Stomach (tissue), 19 donors: ENCODE measurements around the gene TBL3. TPM values are rescaled to one million over a fixed set of nuclear protein-coding genes. Genes with fewer than 3 reads are reported as not detected.
A peak's percentile ranks its signal among the peaks of the same experiment; 100 is the strongest.

Source experiments
- DNase-seq, 2 donors: peaks; one replicate each; pipeline versions ENCODE4 v3.0.0 to v3.0.0-alpha.2; 2013 to 2019
- H3K27ac ChIP-seq, 5 donors: fragments of 200-600 bp in 4 of 5; sonication (generic) in 4 of 5; one replicate each; pipeline ENCODE4 v1.5.1; 2013 to 2019; ENCODE audit warnings: mild to moderate bottlenecking in 1 of 5, moderate library complexity in 1 of 5
- H3K27me3 ChIP-seq, 3 donors: fragments of 200-600 bp; sonication (generic); one replicate each; pipeline ENCODE4 v1.5.1; 2017 to 2019; ENCODE audit warnings: mixed run types in 1 of 3
- H3K36me3 ChIP-seq, 4 donors: fragments of 200-600 bp; sonication (generic); 1 replicate in 3 of 4; 2 replicates in 1 of 4; pipeline ENCODE4 v1.5.1; 2016 to 2019
- H3K4me1 ChIP-seq, 4 donors: fragments of 200-600 bp; sonication (generic); one replicate each; pipeline ENCODE4 v1.5.1; 2016 to 2019
- H3K4me3 ChIP-seq, 4 donors: fragments of 200-600 bp; sonication (generic) in 3 of 4; one replicate each; pipeline ENCODE4 v1.5.1; 2016 to 2019; ENCODE audit warnings: mild to moderate bottlenecking in 1 of 4
- H3K9me3 ChIP-seq, 4 donors: fragments of 200-600 bp; sonication (generic); one replicate each; pipeline ENCODE4 v1.5.1; 2016 to 2019
- CTCF ChIP-seq, 7 experiments: fragments of 450-650 bp in 4 of 7; fragments of 200-600 bp in 3 of 7; sonication (generic) in 3 of 7; IDR thresholded peaks; one replicate each; pipeline ENCODE4 v1.5.1; 2016 to 2019; ENCODE audit warnings: antibody characterized with exemption in 7 of 7, control low read depth in 2 of 7, mild to moderate bottlenecking in 1 of 7
- EP300 ChIP-seq: sonication (generic); formaldehyde crosslinking; IDR thresholded peaks from one replicate; pipeline ENCODE4 v1.6.1; 2017; ENCODE audit warnings: antibody characterized with exemption
- POLR2A ChIP-seq, 4 donors: fragments of 450-650 bp; IDR thresholded peaks; one replicate each; pipeline ENCODE4 v1.6.1; 2016; ENCODE audit warnings: antibody characterized with exemption in 4 of 4, control low read depth in 2 of 4, mild to moderate bottlenecking in 1 of 4, moderate library complexity in 1 of 4
- POLR2AphosphoS5 ChIP-seq, 3 donors: sonication (generic); formaldehyde crosslinking; IDR thresholded peaks; one replicate each; pipeline ENCODE4 v1.6.1; 2016; ENCODE audit warnings: antibody characterized with exemption in 3 of 3
- WGBS, 5 donors: extraction: QIAGEN DNeasy Blood & Tissue Kit in 3 of 5; methylation state at CpG; one replicate each; pipeline versions ENCODE4 v1.1.5 to v1.1.7; 2013 to 2018; 5-methylcytosine and 5-hydroxymethylcytosine counted together
- intact Hi-C: fragments of 100-400 bp; cut with DNase I; formaldehyde crosslinking; loops from one replicate; pipeline ENCODE4 v1.15.1; 2023; ENCODE audit warnings: low total_unique reads
- long read RNA-seq, 10 donors: transcript quantifications; one replicate each; lab custom pipeline, GENCODE V29; 2026
- polyA plus RNA-seq, 3 donors: library from polyadenylated mRNA; stranded (reverse); fragments of 200-250 nt; gene quantifications; one replicate each; pipeline ENCODE4 v1.2.3, GENCODE V29; 2013
- total RNA-seq, 5 donors: library from RNA; depleted of rRNA; stranded (reverse); fragments of >200 nt; gene quantifications; one replicate each; pipeline versions ENCODE4 v1.1.0 to v1.2.3, GENCODE V29; 2014 to 2016
- donor health status: healthy with polysubstance abuse.
- donor health status: Bipolar disorder and iron deficiency.
- donor health status: healthy.

Gene TBL3
- total RNA-seq (100 to 1,000 TPM in 1 of 5 donors, 10 to 100 TPM in 3, 1 to 10 TPM in 1; 9.4 to 174 (median 26.3) TPM), polyA plus RNA-seq (10 to 100 TPM; 32.7 to 52.7 (median 48.9) TPM)
- long read RNA-seq, donor 1, full-length matches to known transcripts: 1 of 1 reads
- long read RNA-seq, donor 1, partial matches to known transcripts: 0 of 1 reads
- long read RNA-seq, donor 1, other reads (novel, unspliced or antisense): 0 of 1 reads
- long read RNA-seq, donor 2, full-length matches to known transcripts: 6 of 6 reads
- long read RNA-seq, donor 2, partial matches to known transcripts: 0 of 6 reads
- long read RNA-seq, donor 2, other reads (novel, unspliced or antisense): 0 of 6 reads
- long read RNA-seq, donor 3, full-length matches to known transcripts: 2 of 2 reads
- long read RNA-seq, donor 3, partial matches to known transcripts: 0 of 2 reads
- long read RNA-seq, donor 3, other reads (novel, unspliced or antisense): 0 of 2 reads
- long read RNA-seq, donor 4: 0 reads
- long read RNA-seq, donor 5, full-length matches to known transcripts: 4 of 4 reads
- long read RNA-seq, donor 5, partial matches to known transcripts: 0 of 4 reads
- long read RNA-seq, donor 5, other reads (novel, unspliced or antisense): 0 of 4 reads
- long read RNA-seq, donor 6, full-length matches to known transcripts: 4 of 4 reads
- long read RNA-seq, donor 6, partial matches to known transcripts: 0 of 4 reads
- long read RNA-seq, donor 6, other reads (novel, unspliced or antisense): 0 of 4 reads
- long read RNA-seq, donor 7, full-length matches to known transcripts: 3 of 3 reads
- long read RNA-seq, donor 7, partial matches to known transcripts: 0 of 3 reads
- long read RNA-seq, donor 7, other reads (novel, unspliced or antisense): 0 of 3 reads
- long read RNA-seq, donor 8, full-length matches to known transcripts: 4 of 4 reads
- long read RNA-seq, donor 8, partial matches to known transcripts: 0 of 4 reads
- long read RNA-seq, donor 8, other reads (novel, unspliced or antisense): 0 of 4 reads
- long read RNA-seq, donor 9, full-length matches to known transcripts: 1 of 1 reads
- long read RNA-seq, donor 9, partial matches to known transcripts: 0 of 1 reads
- long read RNA-seq, donor 9, other reads (novel, unspliced or antisense): 0 of 1 reads
- long read RNA-seq, donor 10, full-length matches to known transcripts: 1 of 1 reads
- long read RNA-seq, donor 10, partial matches to known transcripts: 0 of 1 reads
- long read RNA-seq, donor 10, other reads (novel, unspliced or antisense): 0 of 1 reads

DNA sequence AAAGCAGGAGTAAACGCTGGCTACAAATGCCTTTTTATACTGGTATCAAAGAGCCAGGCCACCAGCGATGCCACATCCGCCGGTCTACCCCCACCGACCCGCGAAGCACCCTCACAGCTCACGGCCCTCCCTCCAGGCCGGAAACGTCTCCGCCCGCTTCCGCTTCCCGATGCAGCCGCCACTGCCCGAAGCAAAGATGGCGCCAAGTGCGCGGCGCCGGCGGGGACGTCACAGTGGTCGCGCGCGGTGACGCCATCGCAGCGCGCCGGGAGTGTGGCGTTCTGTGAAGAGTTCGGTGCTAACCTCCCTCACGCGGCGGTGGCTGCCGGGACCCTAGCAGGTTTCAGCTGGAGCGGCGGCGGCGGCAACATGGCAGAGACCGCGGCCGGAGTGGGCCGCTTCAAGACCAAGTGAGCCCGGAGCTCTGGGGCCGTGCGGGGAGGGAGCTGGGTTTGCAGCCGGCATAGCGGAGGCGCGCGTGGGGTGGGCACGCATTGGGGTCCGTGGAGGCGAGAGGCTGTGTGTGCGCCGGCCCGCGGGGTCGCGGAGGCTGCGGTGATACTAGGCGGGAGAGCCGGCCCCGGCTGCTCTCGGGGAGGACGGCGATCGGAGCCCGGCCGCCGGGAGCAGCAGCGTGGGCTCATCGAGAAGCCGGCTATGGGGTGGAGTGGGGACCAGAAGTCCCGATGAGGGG, at the start of gene TBL3:
TBL3 (plus strand) TSS at position 258 of the 694 bp plus-strand sequence; CDS start at position 370, 112 bp downstream.
- H3K36me3 ChIP-seq: peaks cover 28 to 34% (median 32%) of the 10 kb centered on the region in 4 donors
- peaks cover 0 to 28% (median 0%) of the 10 kb centered on the region in 3 donors for H3K27me3 ChIP-seq
- peak within 1 kb of the TSS; percentile 97 to 100 (median 100) for H3K4me3 ChIP-seq
- peak in 2 of 4 donors; percentile 83 to 89 for TF ChIP-seq POLR2A (IDR thresholded peaks at IDR 0.05)
- peak in 1 of 7 experiments; percentile 33 for TF ChIP-seq CTCF (IDR thresholded peaks at IDR 0.05)
- TF ChIP-seq POLR2AphosphoS5 (IDR thresholded peaks at IDR 0.05): peak; percentile 98 to 100 (median 99)
- TF ChIP-seq EP300: no peak
- 0 to 1% (median 0%) methylated on average over 33 to 78 of the region's 78 CpGs for WGBS, 5 donors
- peaks cover 20 to 41% (median 31%) of the 10 kb centered on the region in 4 donors for H3K4me1 ChIP-seq
- peak; percentile 94 to 98 for DNase-seq
- H3K27ac ChIP-seq: peak within 1 kb of the TSS; percentile 92 to 96 (median 94)
- H3K9me3 ChIP-seq: no peaks in the 10 kb centered on the region
- intact Hi-C loops: no loop called here

GRCh38 chr16:1922357-1922756, 49.5 kb upstream of the TBL3 start:
- TF ChIP-seq POLR2A (IDR thresholded peaks at IDR 0.05): no peak
- TF ChIP-seq CTCF (IDR thresholded peaks at IDR 0.05): no peak
- TF ChIP-seq POLR2AphosphoS5 (IDR thresholded peaks at IDR 0.05): no peak
- TF ChIP-seq EP300: no peak

DNA sequence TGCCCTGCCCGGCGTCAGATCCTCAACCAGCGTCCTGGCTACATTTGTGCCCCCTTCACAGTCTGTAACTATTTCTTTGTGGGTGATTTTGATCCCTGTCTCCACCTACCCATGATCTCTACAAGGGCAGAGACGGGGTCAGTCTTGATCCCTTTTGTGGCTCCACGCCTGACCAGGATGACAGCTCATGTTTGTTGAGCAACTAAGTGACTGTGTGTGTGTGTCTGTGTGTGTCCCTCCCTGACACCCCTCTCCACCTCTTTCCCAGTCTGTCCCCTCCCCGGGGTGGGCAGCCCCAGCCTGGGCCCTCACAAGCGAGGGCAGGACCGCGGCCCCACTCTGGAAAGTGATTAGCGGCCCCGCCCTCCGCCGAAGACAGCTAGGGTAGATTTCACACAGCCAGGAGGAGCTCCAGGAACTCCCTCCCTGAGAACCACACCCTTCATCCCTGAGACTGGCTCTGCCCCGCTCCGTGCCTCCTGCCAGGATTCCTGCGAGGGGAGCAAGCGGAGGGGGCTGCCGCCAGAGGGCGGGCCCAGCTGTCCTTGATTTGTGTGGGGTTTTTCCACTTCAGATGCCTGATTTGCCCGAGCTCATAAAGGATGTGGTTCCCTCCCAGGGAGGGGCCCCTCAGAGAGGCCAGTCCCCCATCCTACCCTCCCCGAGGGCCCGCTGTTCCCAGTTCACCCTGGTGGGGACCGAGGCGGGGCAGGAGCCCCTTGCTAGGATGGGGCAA, 48.4 kb upstream of the TBL3 start:
- H3K4me1 ChIP-seq: peaks cover 10 to 24% (median 17%) of the 10 kb centered on the region in 4 donors
- peaks cover 9 to 84% (median 45%) of the 10 kb centered on the region in 3 donors for H3K27me3 ChIP-seq
- no peaks in the 10 kb centered on the region for H3K9me3 ChIP-seq
- H3K27ac ChIP-seq: no peak overlapping the region
- 11 to 22% (median 12%) methylated on average over 19 to 24 of the region's 24 CpGs for WGBS, 5 donors
- no peak overlapping the region for H3K4me3 ChIP-seq
- peak in 1 of 2 donors; percentile 80 for DNase-seq
- TF ChIP-seq CTCF (IDR thresholded peaks at IDR 0.05) (peak in 1 of 7 experiments; percentile 20), POLR2A (IDR thresholded peaks at IDR 0.05) (no peak)
- intact Hi-C loops: no loop called here
- H3K36me3 ChIP-seq: no peaks in the 10 kb centered on the region

More at GRCh38 chr16:1922357-1922756, 49.5 kb upstream of the TBL3 start:
- Histone ChIP-seq H3K9me3 (no peaks in the 10 kb centered on the region), H3K36me3 (no peaks in the 10 kb centered on the region), H3K27ac (no peak overlapping the region), H3K4me3 (no peak overlapping the region), H3K27me3 (peaks cover 12 to 95% (median 55%) of the 10 kb centered on the region in 3 donors), H3K4me1 (peaks cover 10 to 33% (median 25%) of the 10 kb centered on the region in 4 donors)
- no peak for DNase-seq
- WGBS, 5 donors: 66 to 93% (median 85%) methylated on average over 8 of the region's 8 CpGs
- intact Hi-C loops: no loop called here
